Lower lobe of right lung (tissue), 2 donors: Measurements from ENCODE around the gene GSC2. TPM values are rescaled to one million over a fixed set of nuclear protein-coding genes. Genes with fewer than 3 reads are reported as not detected.

Source experiments
- ATAC-seq, 2 donors: fragments of 200-7000 bp; cut with Tn5 transposase; one replicate each; pipeline ENCODE4 v1.9.1; 2020 to 2022; ENCODE audit warnings: mild to moderate bottlenecking in 2 of 2, moderate library complexity in 2 of 2
- DNase-seq: peaks from one replicate; pipeline ENCODE4 v3.0.0-alpha.2; 2020
- H3K27ac ChIP-seq: fragments of 200-600 bp; one replicate; pipeline ENCODE4 v1.8.0; 2022
- H3K27me3 ChIP-seq: fragments of 200-600 bp; one replicate; pipeline ENCODE4 v1.8.0; 2022; ENCODE audit warnings: low read depth
- H3K36me3 ChIP-seq: fragments of 200-600 bp; one replicate; pipeline ENCODE4 v1.8.0; 2022; ENCODE audit warnings: mild to moderate bottlenecking
- H3K4me1 ChIP-seq: fragments of 200-600 bp; one replicate; pipeline ENCODE4 v1.8.0; 2022
- H3K4me3 ChIP-seq: fragments of 200-600 bp; one replicate; pipeline ENCODE4 v1.8.0; 2022; ENCODE audit warnings: mild to moderate bottlenecking
- H3K9me3 ChIP-seq: fragments of 200-600 bp; one replicate; pipeline ENCODE4 v1.8.0; 2022
- CTCF ChIP-seq: fragments of 200-600 bp; IDR thresholded peaks from one replicate; pipeline ENCODE4 v1.8.0; 2022; ENCODE audit warnings: antibody characterized with exemption, mild to moderate bottlenecking
- intact Hi-C: fragments of 100-400 bp; cut with DNase I; formaldehyde crosslinking; loops from one replicate; pipeline ENCODE4 v1.11.0; 2022
- total RNA-seq: library from RNA; stranded (reverse); fragmentation: NEBNext Ultra II Directional; extraction: Animal tissue kit (Norgen Biotek cat#: 25700); gene quantifications from one replicate; pipeline ENCODE4 v1.2.1, GENCODE V29; 2021
- donor health status: DM: no; HTN: yes; CAD: no; lungs with severe emphysema.

The GSC2 gene
- total RNA-seq, 1 donor from 2014 or later, result not detected

DNA sequence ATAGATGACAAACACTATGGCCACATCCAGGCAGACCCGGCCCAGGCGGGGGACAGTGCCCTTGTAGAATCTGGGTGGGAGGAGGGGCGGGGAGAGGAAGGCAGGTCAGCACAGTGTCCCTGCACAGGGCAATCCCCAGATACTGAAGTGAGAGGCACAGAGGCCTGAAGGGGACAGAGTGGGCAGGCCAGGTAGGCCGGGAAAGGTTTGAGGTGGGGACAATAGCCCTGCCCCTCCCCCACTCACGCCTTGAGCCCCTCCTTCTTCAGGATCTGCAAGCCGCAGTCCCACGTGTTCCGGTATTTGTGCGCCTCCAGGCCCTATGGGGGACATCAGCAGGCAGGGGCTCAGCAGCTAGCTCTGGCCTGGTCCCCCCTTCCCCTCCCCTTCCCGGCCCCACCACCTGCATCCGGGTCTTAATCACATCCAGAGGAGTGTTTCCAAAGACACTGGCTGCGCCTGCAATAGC, 26.1 kb upstream of the GSC2 start:
- H3K27me3 ChIP-seq, result no peaks in the 10 kb centered on the region
- H3K4me3 ChIP-seq, result no peak overlapping the region
- no peak overlapping the region for H3K27ac ChIP-seq
- H3K4me1 ChIP-seq, result peaks cover 50% of the 10 kb centered on the region
- no peak for TF ChIP-seq CTCF
- no peak for DNase-seq
- peaks cover 13% of the 10 kb centered on the region for H3K36me3 ChIP-seq
- no peaks in the 10 kb centered on the region for H3K9me3 ChIP-seq
- ATAC-seq, result no peak
- intact Hi-C loops, result no loop called here

GRCh38 chr22:19175602-19176174, 25.6 kb upstream of the GSC2 start:
- Histone ChIP-seq H3K36me3 (peaks cover 13% of the 10 kb centered on the region), H3K27ac (no peak overlapping the region), H3K27me3 (no peaks in the 10 kb centered on the region), H3K9me3 (no peaks in the 10 kb centered on the region), H3K4me3 (no peak overlapping the region), H3K4me1 (peaks cover 55% of the 10 kb centered on the region)
- intact Hi-C loops, result no loop called here
- ATAC-seq (no peak), DNase-seq (no peak)
- no peak for TF ChIP-seq CTCF

GRCh38 chr22:19175026-19175601, 25.0 kb upstream of the GSC2 start:
- no peak overlapping the region for H3K27ac ChIP-seq
- TF ChIP-seq CTCF, result no peak
- intact Hi-C loops, result no loop called here
- H3K9me3 ChIP-seq, result no peaks in the 10 kb centered on the region
- H3K4me3 ChIP-seq, result no peak overlapping the region
- ATAC-seq (no peak), DNase-seq (no peak)
- H3K27me3 ChIP-seq, result peaks cover 1% of the 10 kb centered on the region
- peaks cover 60% of the 10 kb centered on the region for H3K4me1 ChIP-seq
- H3K36me3 ChIP-seq, result peaks cover 13% of the 10 kb centered on the region

- no peaks in the 10 kb centered on the region for H3K9me3 ChIP-seq
- H3K27ac ChIP-seq, result no peak overlapping the region
- no peak overlapping the region for H3K4me3 ChIP-seq
- H3K36me3 ChIP-seq, result peaks cover 13% of the 10 kb centered on the region
- peaks cover 61% of the 10 kb centered on the region for H3K4me1 ChIP-seq
- intact Hi-C loops, result no loop called here
- no peak for TF ChIP-seq CTCF
- no peak for DNase-seq
- H3K27me3 ChIP-seq, result peaks cover 9% of the 10 kb centered on the region
- no peak for ATAC-seq
Measured at GRCh38 chr22:19174106-19175025, 24.3 kb upstream of the GSC2 start.

DNA sequence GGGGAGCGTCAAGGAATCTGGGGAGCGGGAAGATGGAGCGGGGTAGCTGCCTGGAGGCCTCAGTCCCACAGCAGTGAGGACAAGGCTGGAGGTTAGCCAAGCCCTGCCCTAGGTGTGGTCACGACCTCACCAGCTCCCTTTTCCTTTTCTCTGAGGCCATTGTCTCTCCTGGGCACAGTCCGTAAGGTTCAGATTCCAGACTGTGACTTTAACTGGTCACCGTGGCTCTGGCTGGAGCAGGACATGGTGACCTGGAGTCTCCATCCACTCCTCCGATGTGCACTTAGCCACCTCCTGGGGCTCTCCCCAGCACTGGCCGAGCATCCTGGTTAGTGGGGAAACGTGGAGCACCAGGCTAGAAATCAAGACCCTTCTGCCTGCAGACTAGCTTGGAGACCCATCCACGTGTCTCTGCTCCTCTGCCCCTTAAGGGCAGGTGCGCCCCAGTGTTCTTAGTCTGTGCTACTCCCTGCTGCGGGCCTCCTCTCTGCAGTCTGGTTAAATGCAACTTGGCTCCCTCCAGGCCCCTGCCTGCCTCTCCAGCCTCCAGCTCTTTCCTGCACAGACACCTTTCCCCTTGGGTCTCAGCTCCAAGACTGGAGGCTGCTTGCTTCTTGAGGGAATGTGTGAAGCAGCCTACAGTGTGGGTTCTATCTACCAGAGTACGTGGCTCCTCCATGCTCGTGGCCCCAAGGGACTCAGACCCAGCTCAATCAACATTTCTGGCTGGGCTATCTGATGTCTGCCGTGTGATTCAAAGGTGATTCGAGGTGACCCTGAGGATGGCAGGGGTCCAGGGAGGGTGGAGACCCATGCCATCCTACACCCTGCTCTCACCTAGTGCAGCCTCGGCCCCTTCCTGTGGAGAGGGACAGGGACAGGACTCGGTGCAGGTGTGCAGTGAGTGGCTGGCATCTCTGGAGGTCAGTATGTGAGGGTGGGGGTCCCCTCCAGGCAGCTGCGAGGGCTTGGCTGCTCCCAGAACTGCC, 23.2 kb upstream of the GSC2 start:
- H3K36me3 ChIP-seq, result peaks cover 13% of the 10 kb centered on the region
- no peak overlapping the region for H3K27ac ChIP-seq
- no peak overlapping the region for H3K4me3 ChIP-seq
- intact Hi-C loops, result no loop called here
- no peak for ATAC-seq
- no peaks in the 10 kb centered on the region for H3K9me3 ChIP-seq
- peaks cover 19% of the 10 kb centered on the region for H3K27me3 ChIP-seq
- no peak for DNase-seq
- TF ChIP-seq CTCF, result no peak
- peaks cover 66% of the 10 kb centered on the region for H3K4me1 ChIP-seq
